ENCODE measurements around the gene CETN2.

CETN2 gene

GRCh38 chrX:152869972-152870371 lies 39.4 kb upstream of the CETN2 start:
- Histone ChIP-seq H2AFZ (ENCODE audit: low read length) (no peak overlapping the region), H3K36me3 (ENCODE audit: insufficient read depth, low read length) (peaks cover 34% of the 10 kb centered on the region), H3K4me1 (ENCODE audit: insufficient read depth, low read length, severe bottlenecking) (no peaks in the 10 kb centered on the region), H4K20me1 (ENCODE audit: insufficient read depth, low read length) (no peaks in the 10 kb centered on the region), H3K4me2 (ENCODE audit: low read length) (no peak overlapping the region), H3K27ac (ENCODE audit: low read depth, low read length, poor library complexity, severe bottlenecking) (no peak overlapping the region), H3F3A (ENCODE audit: insufficient read depth, low read length) (no peaks in the 10 kb centered on the region), H3K79me2 (ENCODE audit: insufficient read depth, low read length) (no peaks in the 10 kb centered on the region), H3K9me3 (ENCODE audit: low read length) (no peaks in the 10 kb centered on the region), H3K9me2 (ENCODE audit: low read depth, low read length) (no peaks in the 10 kb centered on the region), H3K4me3 (ENCODE audit: low read depth, low read length, poor library complexity, severe bottlenecking) (no peak overlapping the region), H3K27me3 (ENCODE audit: insufficient read depth, low read length) (no peaks in the 10 kb centered on the region), H3K9ac (ENCODE audit: low read length) (no peak overlapping the region)
- no peak for TF ChIP-seq EZH2 (IDR thresholded peaks at IDR 0.05; ENCODE audit: borderline replicate concordance, low read length)
- no peak for TF ChIP-seq CTCF (IDR thresholded peaks at IDR 0.05; ENCODE audit: low read length)

- TF ChIP-seq CTCF (IDR thresholded peaks at IDR 0.05; ENCODE audit: low read length) = no peak
- TF ChIP-seq EZH2 (IDR thresholded peaks at IDR 0.05; ENCODE audit: borderline replicate concordance, low read length) = no peak
- H3K9me2 ChIP-seq (ENCODE audit: low read depth, low read length) = no peaks in the 10 kb centered on the region
- H3K9me3 ChIP-seq (ENCODE audit: low read length) = no peaks in the 10 kb centered on the region
- no peak overlapping the region for H2AFZ ChIP-seq (ENCODE audit: low read length)
- H3K4me3 ChIP-seq (ENCODE audit: low read depth, low read length, poor library complexity, severe bottlenecking) = no peak overlapping the region
- no peaks in the 10 kb centered on the region for H4K20me1 ChIP-seq (ENCODE audit: insufficient read depth, low read length)
- H3K27me3 ChIP-seq (ENCODE audit: insufficient read depth, low read length) = no peaks in the 10 kb centered on the region
- no peak overlapping the region for H3K4me2 ChIP-seq (ENCODE audit: low read length)
- H3K27ac ChIP-seq (ENCODE audit: low read depth, low read length, poor library complexity, severe bottlenecking) = no peak overlapping the region
- peaks cover 42% of the 10 kb centered on the region for H3K36me3 ChIP-seq (ENCODE audit: insufficient read depth, low read length)
- no peaks in the 10 kb centered on the region for H3F3A ChIP-seq (ENCODE audit: insufficient read depth, low read length)
- H3K9ac ChIP-seq (ENCODE audit: low read length) = no peak overlapping the region
- no peaks in the 10 kb centered on the region for H3K79me2 ChIP-seq (ENCODE audit: insufficient read depth, low read length)
- H3K4me1 ChIP-seq (ENCODE audit: insufficient read depth, low read length, severe bottlenecking) = no peaks in the 10 kb centered on the region
These were observed 35.8 kb upstream of the CETN2 start for GRCh38 chrX:152866386-152866785.

GRCh38 chrX:152865232-152865920 lies 34.8 kb upstream of the CETN2 start:
- H2AFZ ChIP-seq (ENCODE audit: low read length) = no peak overlapping the region
- no peak overlapping the region for H3K4me2 ChIP-seq (ENCODE audit: low read length)
- no peak overlapping the region for H3K4me3 ChIP-seq (ENCODE audit: low read depth, low read length, poor library complexity, severe bottlenecking)
- H3F3A ChIP-seq (ENCODE audit: insufficient read depth, low read length) = no peaks in the 10 kb centered on the region
- TF ChIP-seq CTCF (IDR thresholded peaks at IDR 0.05; ENCODE audit: low read length) (no peak), EZH2 (IDR thresholded peaks at IDR 0.05; ENCODE audit: borderline replicate concordance, low read length) (no peak)
- H3K9me3 ChIP-seq (ENCODE audit: low read length) = no peaks in the 10 kb centered on the region
- peaks cover 37% of the 10 kb centered on the region for H3K36me3 ChIP-seq (ENCODE audit: insufficient read depth, low read length)
- no peaks in the 10 kb centered on the region for H3K4me1 ChIP-seq (ENCODE audit: insufficient read depth, low read length, severe bottlenecking)
- no peaks in the 10 kb centered on the region for H3K27me3 ChIP-seq (ENCODE audit: insufficient read depth, low read length)
- no peak overlapping the region for H3K27ac ChIP-seq (ENCODE audit: low read depth, low read length, poor library complexity, severe bottlenecking)
- H3K9me2 ChIP-seq (ENCODE audit: low read depth, low read length) = no peaks in the 10 kb centered on the region
- no peak overlapping the region for H3K9ac ChIP-seq (ENCODE audit: low read length)
- H4K20me1 ChIP-seq (ENCODE audit: insufficient read depth, low read length) = no peaks in the 10 kb centered on the region
- H3K79me2 ChIP-seq (ENCODE audit: insufficient read depth, low read length) = no peaks in the 10 kb centered on the region

All from OCI-LY1 (cell line).